ENCODE results near the gene LRRIQ1.

DNA sequence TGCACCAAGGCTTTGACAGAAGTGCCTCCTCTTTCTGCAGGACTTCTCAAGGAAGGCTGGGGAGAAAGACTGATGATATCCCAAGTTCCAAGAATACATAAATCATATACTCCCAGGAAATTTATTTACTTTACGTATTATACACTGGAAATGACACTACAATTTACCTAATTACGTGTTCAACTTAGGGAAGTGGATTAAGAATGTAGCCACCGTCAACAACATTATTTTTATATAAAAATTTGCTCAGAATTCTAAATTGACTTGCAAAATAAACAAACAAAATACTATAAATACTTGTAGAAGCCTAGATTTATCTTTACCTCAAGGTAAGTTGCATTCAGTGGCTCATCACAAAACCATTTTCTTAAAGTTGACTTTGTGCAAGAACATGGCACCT is 19.0 kb upstream of the LRRIQ1 start:
- TF ChIP-seq CTCF (IDR thresholded peaks at IDR 0.05; ENCODE audit: insufficient read depth, low read length, poor library complexity, severe bottlenecking): no peak
- TF ChIP-seq EZH2phosphoT487 (conservative IDR thresholded peaks at IDR 0.05; ENCODE audit: low read length): no peak

All from SU-DHL-6 (cell line).